Measurements from ENCODE around the gene ELK3. TPM values are rescaled to one million over a fixed set of nuclear protein-coding genes. Genes with fewer than 3 reads are reported as not detected.

The ELK3 gene
- polyA plus RNA-seq, 3 donors: 56.1 to 58.9 (median 56.3) TPM

- no peak for DNase-seq (ENCODE audit: low read depth in 3 of 3, low spot score in 2 of 3)
These were observed 34.5 kb downstream of the ELK3 start for GRCh38 chr12:96228566-96229248.

DNA sequence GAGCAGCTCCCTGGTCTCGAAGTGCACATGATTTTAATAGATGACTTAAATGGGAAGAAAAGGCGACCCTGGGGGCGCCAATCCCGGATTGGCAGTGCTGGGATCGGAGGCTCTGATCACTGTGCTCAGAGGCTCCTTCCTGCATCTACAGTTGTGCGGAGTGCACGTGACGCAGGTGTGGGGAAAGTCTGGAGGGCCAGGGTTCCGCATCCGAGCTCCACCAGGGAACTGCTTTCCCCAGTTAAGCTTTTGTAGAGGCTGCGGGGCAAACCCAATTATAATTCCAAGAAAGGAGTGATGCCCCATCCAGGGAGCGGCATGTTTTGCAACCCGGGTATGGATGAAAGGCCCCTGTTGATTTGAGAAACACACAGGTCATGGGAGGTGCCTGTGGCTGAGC is 36.5 kb downstream of the ELK3 start:
- no peak for DNase-seq (ENCODE audit: low read depth in 3 of 3, low spot score in 2 of 3)

- DNase-seq (ENCODE audit: low read depth in 3 of 3, low spot score in 2 of 3): no peak
These were observed 39.0 kb downstream of the ELK3 start for GRCh38 chr12:96233168-96233567.

DNA sequence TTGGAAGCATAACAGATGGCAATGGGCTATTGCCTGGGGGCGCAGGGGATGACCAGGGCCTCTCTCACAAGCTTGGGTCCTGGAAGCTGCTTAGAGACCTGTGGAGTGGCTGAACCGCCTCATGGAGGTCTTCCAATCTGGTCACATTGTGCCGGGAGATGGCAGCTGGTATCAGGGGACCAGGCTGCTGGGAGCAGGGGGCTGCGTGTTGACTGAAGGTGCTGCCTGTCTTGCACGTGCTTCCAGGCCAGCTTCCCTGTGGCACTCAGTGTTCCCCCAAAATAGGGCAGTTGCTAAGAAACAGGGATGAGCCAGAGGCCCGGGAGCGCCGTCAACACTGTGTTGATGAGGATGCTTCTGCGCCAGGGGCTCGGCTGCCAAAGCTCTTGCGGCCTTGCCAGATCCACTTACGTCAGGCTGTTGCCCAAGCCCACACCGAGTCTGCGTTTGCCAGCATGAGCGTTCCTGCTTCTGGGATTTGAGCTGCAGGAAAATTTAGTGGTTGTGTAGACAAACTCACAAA is 39.8 kb downstream of the ELK3 start:
- DNase-seq (ENCODE audit: low read depth in 3 of 3, low spot score in 2 of 3): no peak

GRCh38 chr12:96234591-96235483 is 40.7 kb downstream of the ELK3 start:
- DNase-seq (ENCODE audit: low read depth in 3 of 3, low spot score in 2 of 3): no peak

DNA sequence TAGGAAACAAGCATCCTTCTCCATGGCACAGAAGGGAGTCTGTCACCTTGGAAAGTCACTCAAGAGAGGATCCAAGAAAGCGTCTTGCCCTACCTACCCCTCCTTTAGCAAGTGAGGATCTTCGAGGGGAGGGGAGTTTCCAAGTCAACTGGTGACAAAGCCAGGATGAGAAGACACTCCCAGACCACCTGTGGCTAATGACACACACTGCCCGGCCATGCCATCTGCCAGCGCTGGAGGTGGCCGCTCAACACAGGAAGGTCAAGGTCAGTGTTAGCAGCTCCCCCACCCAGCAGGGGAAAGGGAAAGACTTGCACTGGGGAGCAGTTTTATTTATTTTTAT is 41.3 kb downstream of the ELK3 start:
- no peak for DNase-seq (ENCODE audit: low read depth in 3 of 3, low spot score in 2 of 3)

DNA sequence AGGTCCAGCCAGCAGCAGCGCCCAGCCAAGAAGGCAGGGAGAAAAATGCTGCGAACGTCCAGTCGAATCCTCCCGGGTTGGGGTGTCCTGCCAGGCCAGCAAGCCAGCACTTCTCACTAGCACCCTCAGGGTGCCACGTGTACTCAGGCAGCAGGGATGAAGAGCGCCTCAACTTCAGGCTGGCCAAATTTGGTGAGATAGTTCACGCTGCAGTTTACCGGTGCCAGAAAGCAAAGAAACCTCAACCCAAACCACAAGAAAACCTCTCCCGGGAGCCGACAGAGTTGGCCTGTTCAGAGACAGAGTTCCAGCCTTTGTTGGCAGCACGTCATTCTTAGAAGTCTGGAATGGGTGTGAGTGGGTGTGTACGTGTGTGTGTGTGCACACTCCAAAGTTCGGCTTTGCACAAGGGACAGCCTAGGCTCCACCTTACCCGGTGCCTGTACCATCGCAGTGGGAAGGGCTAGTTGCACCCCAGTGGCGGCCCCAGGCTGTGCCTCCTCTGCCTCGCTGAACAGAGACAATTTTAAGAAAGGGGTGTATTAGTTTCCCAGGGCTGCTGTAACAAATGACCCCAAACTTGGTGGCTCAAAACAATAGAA is 42.1 kb downstream of the ELK3 start:
- no peak for DNase-seq (ENCODE audit: low read depth in 3 of 3, low spot score in 2 of 3)

- no peak for DNase-seq (ENCODE audit: low read depth in 3 of 3, low spot score in 2 of 3)
These were observed 42.9 kb downstream of the ELK3 start for GRCh38 chr12:96237035-96237434.

GRCh38 chr12:96237465-96238077 is 43.4 kb downstream of the ELK3 start:
- no peak for DNase-seq (ENCODE audit: low read depth in 3 of 3, low spot score in 2 of 3)

DNA sequence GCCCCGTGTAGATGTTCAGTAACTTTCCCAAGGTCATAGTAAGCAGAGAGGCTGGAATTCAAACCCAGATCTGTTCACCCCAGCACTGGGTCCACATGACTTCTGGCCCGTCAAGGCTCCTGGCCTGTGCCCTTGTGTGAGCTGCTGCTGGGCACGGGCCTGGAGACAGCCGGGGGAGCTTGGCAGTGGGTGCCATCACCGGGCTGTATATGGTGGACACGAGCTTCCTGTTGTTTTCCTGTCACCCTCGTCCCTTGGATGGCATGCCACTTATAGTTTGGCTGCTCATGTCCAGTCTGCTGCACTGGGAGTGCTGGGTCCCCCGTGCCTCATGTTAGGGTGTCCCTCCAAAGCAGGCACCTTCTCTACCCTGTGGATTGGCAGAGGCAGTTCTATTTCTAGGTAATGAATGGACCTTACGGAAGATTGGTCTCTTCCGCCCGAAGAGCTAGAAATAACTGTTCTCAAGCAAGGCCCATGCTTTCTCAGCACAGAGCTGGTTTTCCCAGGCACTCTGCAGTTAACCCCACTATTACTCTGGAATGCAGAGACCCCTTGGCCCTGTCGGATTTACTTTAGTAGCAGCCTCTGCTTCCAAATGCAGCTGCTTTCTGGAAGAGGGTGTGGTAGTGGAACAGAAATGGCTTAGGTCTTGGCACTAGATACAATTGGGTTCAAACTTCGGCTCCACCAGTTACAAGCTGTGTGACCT is 44.3 kb downstream of the ELK3 start:
- DNase-seq (ENCODE audit: low read depth in 3 of 3, low spot score in 2 of 3): no peak

DNA sequence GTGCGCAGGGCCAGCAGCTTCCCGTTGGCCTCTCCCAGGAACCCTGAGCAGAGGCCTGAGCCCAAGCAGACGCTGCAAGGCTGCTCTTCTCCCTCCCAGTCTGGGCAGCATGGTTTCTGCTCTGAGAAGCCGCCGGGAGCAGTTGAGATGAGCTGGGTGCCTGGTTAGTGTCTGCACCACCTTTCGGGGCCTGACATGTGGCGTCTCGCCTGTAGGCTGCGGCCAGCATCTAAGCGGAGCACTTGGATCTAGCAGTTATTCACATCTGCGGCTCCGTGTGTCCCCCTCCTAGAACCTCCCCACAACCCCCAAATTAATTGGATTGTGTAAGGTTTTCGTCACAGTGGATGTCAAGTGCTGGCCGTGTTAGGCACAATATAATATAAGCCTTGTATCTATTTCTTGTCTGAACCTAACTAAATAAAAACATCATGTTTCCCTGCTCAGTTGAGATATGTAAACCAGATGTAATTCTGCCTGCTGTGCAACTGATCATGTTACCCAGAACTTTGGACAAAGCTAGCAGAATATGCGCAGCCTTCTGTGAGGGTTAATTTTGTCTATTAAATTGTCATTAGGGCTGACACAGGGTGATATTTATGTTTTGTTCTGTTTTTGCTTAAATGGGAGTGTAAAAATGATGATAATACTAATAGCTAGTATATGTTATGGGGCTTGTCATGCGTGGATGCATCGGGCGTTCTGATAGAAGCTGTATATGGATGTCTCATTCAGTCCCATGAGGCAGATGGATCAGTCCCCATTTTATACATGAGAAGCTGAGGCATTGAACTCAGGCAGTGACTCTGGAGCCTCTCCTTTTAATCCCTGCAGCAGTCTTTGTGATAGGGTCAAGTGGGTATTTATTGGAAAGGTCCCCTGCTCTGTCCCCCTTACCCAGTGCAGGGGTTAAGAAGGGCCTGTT is 45.8 kb downstream of the ELK3 start:
- no peak for DNase-seq (ENCODE audit: low read depth in 3 of 3, low spot score in 2 of 3)

DNA sequence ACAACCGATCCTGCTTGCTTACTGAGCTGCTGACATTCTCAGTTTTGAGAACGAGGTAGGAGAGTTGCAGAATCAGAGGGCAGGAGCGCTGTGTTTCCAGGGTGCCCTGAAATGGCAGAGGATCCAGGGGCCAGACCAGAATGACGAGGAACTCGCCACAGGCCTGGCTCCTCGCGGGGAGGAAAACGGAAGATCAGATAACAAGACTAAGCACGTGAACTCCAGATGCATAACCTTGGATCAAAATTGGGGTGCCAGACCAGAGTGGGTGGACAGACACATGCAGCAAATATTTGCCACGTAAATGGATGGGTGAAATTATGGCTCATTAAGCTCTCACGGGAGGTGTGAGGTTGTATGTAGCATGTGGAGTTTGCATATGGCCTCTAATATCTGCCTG is 46.5 kb downstream of the ELK3 start:
- no peak for DNase-seq (ENCODE audit: low read depth in 3 of 3, low spot score in 2 of 3)

DNA sequence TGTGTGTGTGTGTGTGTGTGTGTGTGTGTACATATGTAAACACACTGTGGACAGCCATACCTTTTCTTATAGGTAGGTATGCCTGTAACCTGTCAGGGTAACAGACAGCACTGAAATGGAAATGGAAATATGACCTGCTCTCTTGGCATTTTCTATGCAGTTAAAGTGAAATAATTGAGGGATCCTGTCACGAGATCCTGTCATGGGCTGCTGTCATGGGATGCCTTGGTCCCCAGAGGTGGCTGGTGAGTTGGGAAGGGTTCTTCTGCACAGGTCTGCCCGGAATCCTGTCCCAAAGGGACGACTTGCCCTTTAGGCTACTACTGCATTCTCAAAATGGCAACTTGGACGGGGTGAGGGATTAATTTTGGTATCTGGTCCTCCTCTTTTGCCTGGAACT is 47.3 kb downstream of the ELK3 start:
- DNase-seq (ENCODE audit: low read depth in 3 of 3, low spot score in 2 of 3): no peak

DNA sequence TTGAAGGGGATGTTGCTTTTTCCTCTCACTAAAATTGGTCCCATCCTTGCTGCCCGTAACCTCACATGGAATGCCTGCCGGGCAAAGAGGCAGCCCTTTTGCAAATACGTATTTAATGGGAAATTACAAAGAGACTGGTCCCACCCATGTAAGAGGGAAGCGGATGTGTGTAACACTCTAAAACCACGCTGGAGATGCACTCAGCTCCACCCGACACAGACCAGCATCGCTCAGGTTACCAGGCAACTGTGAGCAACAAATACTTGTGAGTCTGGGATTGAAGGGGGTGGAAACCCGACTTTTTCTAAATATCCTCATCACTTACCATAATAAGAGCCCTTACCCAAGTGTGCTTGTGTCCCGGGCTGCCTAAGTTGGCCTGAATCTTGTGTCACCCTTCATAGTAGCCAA is 47.7 kb downstream of the ELK3 start:
- no peak for DNase-seq (ENCODE audit: low read depth in 3 of 3, low spot score in 2 of 3)

GRCh38 chr12:96242597-96242996 is 48.4 kb downstream of the ELK3 start:
- no peak for DNase-seq (ENCODE audit: low read depth in 3 of 3, low spot score in 2 of 3)

DNA sequence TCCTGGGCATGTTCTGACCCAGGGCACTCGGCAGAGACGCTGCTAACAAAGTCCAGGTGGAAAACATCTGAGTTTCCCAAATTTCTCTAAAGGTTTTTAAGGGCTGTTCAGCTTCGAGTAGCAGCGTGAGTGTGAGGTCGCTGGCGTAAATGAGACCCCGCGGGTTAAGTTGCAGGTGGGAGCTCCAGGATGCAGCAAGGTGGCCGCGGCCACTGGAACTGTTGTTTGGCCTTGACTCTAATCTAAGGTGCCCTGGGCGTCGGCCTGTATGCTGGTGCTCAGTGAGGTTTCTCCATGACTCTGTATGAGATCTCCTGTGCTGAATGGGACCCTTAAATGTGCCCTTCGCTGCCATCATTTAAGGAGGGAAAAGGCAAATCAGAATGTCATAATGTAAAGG is 50.7 kb downstream of the ELK3 start:
- no peak for DNase-seq (ENCODE audit: low read depth in 3 of 3, low spot score in 2 of 3)

- DNase-seq (ENCODE audit: low read depth in 3 of 3, low spot score in 2 of 3): no peak
These were observed 52.8 kb downstream of the ELK3 start for GRCh38 chr12:96246926-96247505.

DNA sequence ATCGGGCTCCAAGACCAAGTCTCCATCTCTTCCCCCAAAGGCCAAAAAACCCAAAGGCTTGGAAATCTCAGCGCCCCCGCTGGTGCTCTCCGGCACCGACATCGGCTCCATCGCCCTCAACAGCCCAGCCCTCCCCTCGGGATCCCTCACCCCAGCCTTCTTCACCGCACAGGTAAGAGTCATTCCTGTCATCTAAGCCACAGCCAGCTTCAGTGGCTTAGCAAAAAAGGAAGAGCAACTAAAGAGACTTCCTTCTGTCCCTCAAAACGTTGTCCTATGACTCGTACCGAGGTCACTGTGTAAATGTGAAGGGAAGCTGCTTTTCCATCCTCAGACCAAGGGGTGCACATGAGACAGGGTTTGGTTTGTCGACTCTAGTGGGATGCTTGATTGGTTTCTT is 53.4 kb downstream of the ELK3 start:
- DNase-seq (ENCODE audit: low read depth in 3 of 3, low spot score in 2 of 3): no peak
